H1 (cell line): ENCODE measurements around the gene B3GAT1. TPM values are rescaled to one million over a fixed set of nuclear protein-coding genes. Genes with fewer than 3 reads are reported as not detected.

Experiments used
- CTCF ChIA-PET: fragments of 300-600 bp; sonication (Branson Sonifier 250); formaldehyde crosslinking; loops from one replicate; lab custom pipeline; 2021; ENCODE audit not compliant: partially characterized antibody; lab: Charles Lee
- POLR2A ChIA-PET: fragments of 300-600 bp; sonication (Branson Sonifier 250); formaldehyde crosslinking; loops from one replicate; lab custom pipeline; 2021; ENCODE audit warnings: inconsistent platforms; ENCODE audit not compliant: partially characterized antibody; lab: Charles Lee
- DNase-seq, 2 experiments: peaks; one replicate each; pipeline versions ENCODE4 v3.0.0 to v3.0.0-alpha.2; 2010 to 2022; ENCODE audit warnings: low spot score in 2 of 2, low read depth in 1 of 2, mixed read lengths in 1 of 2
- FAIRE-seq: peaks from 2 replicates; lab custom pipeline; 2011; peaks lifted over from hg19 to GRCh38; lab: Jason Lieb, UNC
- H2AFZ ChIP-seq: 2 replicates; pipeline ENCODE4 v1.8.1; 2012; ENCODE audit warnings: low read length, inconsistent platforms
- H2AK5ac ChIP-seq: 2 replicates; pipeline ENCODE4 v1.6.1; 2013; ENCODE audit warnings: low read depth, low read length
- H2BK120ac ChIP-seq: replicated peaks from 2 replicates; pipeline ENCODE3; 2013; ENCODE audit warnings: low read depth, low read length, inconsistent platforms
- H2BK12ac ChIP-seq: 2 replicates; pipeline ENCODE4 v1.6.1; 2013; ENCODE audit warnings: low read depth, low read length
- H2BK15ac ChIP-seq: 2 replicates; pipeline ENCODE4 v1.6.1; 2013; ENCODE audit warnings: low read length
- H2BK20ac ChIP-seq: 2 replicates; pipeline ENCODE4 v1.6.1; 2013; ENCODE audit warnings: low read length
- H2BK5ac ChIP-seq: 2 replicates; pipeline ENCODE4 v1.6.1; 2013; ENCODE audit warnings: low read depth, low read length
- H3K14ac ChIP-seq: 2 replicates; pipeline ENCODE4 v1.6.1; 2013; ENCODE audit warnings: inconsistent platforms; ENCODE audit not compliant: insufficient read length
- H3K18ac ChIP-seq: 2 replicates; pipeline ENCODE4 v1.6.1; 2013; ENCODE audit warnings: low read length; ENCODE audit errors: extremely low read depth
- H3K23ac ChIP-seq: 2 replicates; pipeline ENCODE4 v1.6.1; 2013; ENCODE audit warnings: inconsistent platforms; ENCODE audit not compliant: insufficient read length
- H3K23me2 ChIP-seq: 2 replicates; pipeline ENCODE4 v1.6.1; 2013; ENCODE audit warnings: low read depth, low read length
- H3K27ac ChIP-seq: 2 replicates; pipeline ENCODE4 v1.6.1; 2011; ENCODE audit warnings: low read depth, low read length, inconsistent platforms
- H3K27me3 ChIP-seq, 4 experiments: replicated peaks in 1 of 4; 1 replicate in 1 of 4; 2 replicates in 3 of 4; pipeline versions ENCODE4 v1.6.1 to v1.8.1; 2011 to 2013; ENCODE audit warnings: low read length in 3 of 4, mild to moderate bottlenecking in 3 of 4, inconsistent platforms in 2 of 4, mixed read lengths in 2 of 4, moderate library complexity in 1 of 4; ENCODE audit not compliant: control insufficient read depth in 3 of 4, insufficient read depth in 3 of 4; ENCODE audit errors: extremely low read depth in 1 of 4
- H3K36me3 ChIP-seq, 4 experiments: 2 replicates each; pipeline versions ENCODE4 v1.6.1 to v1.8.1; 2011 to 2013; ENCODE audit warnings: mild to moderate bottlenecking in 4 of 4, low read length in 3 of 4, moderate library complexity in 2 of 4, control low read depth in 1 of 4, inconsistent platforms in 1 of 4; ENCODE audit not compliant: insufficient read depth in 4 of 4, control insufficient read depth in 2 of 4
- H3K4ac ChIP-seq: replicated peaks from 2 replicates; pipeline ENCODE3; 2013; ENCODE audit warnings: low read length, low read depth, mixed read lengths, inconsistent platforms; ENCODE audit not compliant: insufficient read length
- H3K4me1 ChIP-seq, 4 experiments: replicated peaks in 1 of 4; 1 replicate in 1 of 4; 2 replicates in 3 of 4; pipeline versions ENCODE4 v1.6.1 to v1.8.1; 2011 to 2013; ENCODE audit warnings: low read length in 3 of 4, inconsistent platforms in 2 of 4, mixed read lengths in 1 of 4; ENCODE audit not compliant: insufficient read depth in 4 of 4, control insufficient read depth in 3 of 4
- H3K4me2 ChIP-seq, 2 experiments: 2 replicates each; pipeline versions ENCODE4 v1.6.1 to v1.8.1; 2011 to 2013; ENCODE audit warnings: low read depth in 2 of 2, low read length in 2 of 2, control low read depth in 1 of 2, inconsistent platforms in 1 of 2, mild to moderate bottlenecking in 1 of 2; ENCODE audit not compliant: insufficient read depth in 1 of 2
- H3K4me3 ChIP-seq, 4 experiments: fragments of 200-600, 300-600 bp in 1 of 4; sonication (generic), shearing (Covaris generic), sonication (Bioruptor Twin) in 1 of 4; 2 replicates each; pipeline versions ENCODE4 v1.5.1 to v1.8.1; 2011 to 2016; ENCODE audit warnings: low read length in 4 of 4, low read depth in 3 of 4, control low read depth in 2 of 4, inconsistent platforms in 2 of 4, mild to moderate bottlenecking in 2 of 4, mixed read lengths in 1 of 4, moderate library complexity in 1 of 4; ENCODE audit not compliant: insufficient read depth in 2 of 4; ENCODE audit errors: extremely low read depth in 1 of 4
- H3K56ac ChIP-seq: replicated peaks from 2 replicates; pipeline ENCODE3; 2013; ENCODE audit warnings: low read depth, mild to moderate bottlenecking, mixed read lengths, low read length, inconsistent platforms; ENCODE audit not compliant: insufficient read length
- H3K79me1 ChIP-seq: 2 replicates; pipeline ENCODE4 v1.6.1; 2013; ENCODE audit warnings: low read depth, low read length, control low read depth
- H3K79me2 ChIP-seq, 2 experiments: 2 replicates each; pipeline versions ENCODE4 v1.6.1 to v1.8.1; 2012 to 2013; ENCODE audit warnings: low read length in 2 of 2, mild to moderate bottlenecking in 2 of 2, inconsistent platforms in 1 of 2; ENCODE audit not compliant: insufficient read depth in 2 of 2, control insufficient read depth in 1 of 2
- H3K9ac ChIP-seq, 4 experiments: replicated peaks in 1 of 4; 1 replicate in 1 of 4; 2 replicates in 3 of 4; pipeline versions ENCODE4 v1.6.1 to v1.8.1; 2011 to 2013; ENCODE audit warnings: low read depth in 3 of 4, low read length in 3 of 4, control low read depth in 2 of 4, mild to moderate bottlenecking in 2 of 4, moderate library complexity in 2 of 4, inconsistent platforms in 1 of 4; ENCODE audit errors: extremely low read depth in 1 of 4
- H3K9me3 ChIP-seq, 2 experiments: 2 replicates each; pipeline versions ENCODE4 v1.6.1 to v1.8.1; 2012 to 2013; ENCODE audit warnings: mild to moderate bottlenecking in 2 of 2, moderate library complexity in 2 of 2, control low read depth in 1 of 2, inconsistent platforms in 1 of 2, low read depth in 1 of 2, low read length in 1 of 2, mixed read lengths in 1 of 2; ENCODE audit not compliant: insufficient read depth in 2 of 2
- H4K20me1 ChIP-seq, 2 experiments: replicated peaks in 1 of 2; 2 replicates each; pipeline versions ENCODE3 to v1.8.1; 2011 to 2013; ENCODE audit warnings: inconsistent platforms in 2 of 2, low read length in 2 of 2, mild to moderate bottlenecking in 1 of 2; ENCODE audit not compliant: insufficient read depth in 2 of 2, control insufficient read depth in 1 of 2
- H4K5ac ChIP-seq: 2 replicates; pipeline ENCODE4 v1.6.1; 2013; ENCODE audit warnings: low read length, low read depth, mixed read lengths, inconsistent platforms; ENCODE audit not compliant: insufficient read length
- H4K8ac ChIP-seq: 2 replicates; pipeline ENCODE4 v1.8.0; 2013; ENCODE audit warnings: mild to moderate bottlenecking, moderate library complexity, low read length, inconsistent platforms; ENCODE audit not compliant: insufficient read depth; ENCODE audit errors: extremely low read depth
- H4K91ac ChIP-seq: replicated peaks from 2 replicates; pipeline ENCODE3; 2013; ENCODE audit warnings: low read length, mixed read lengths, inconsistent platforms; ENCODE audit not compliant: insufficient read length
- CBX8 ChIP-seq: fragments of 300-800, 300-1000 bp; sonication (generic); IDR thresholded peaks from 2 replicates; pipeline ENCODE4 v1.7.1; 2016; ENCODE audit warnings: low read depth, low read length, borderline replicate concordance
- KDM4A ChIP-seq: IDR thresholded peaks from one replicate; pipeline ENCODE4 v1.7.1; 2012; ENCODE audit warnings: low read depth, mild to moderate bottlenecking, moderate library complexity, low read length, inconsistent platforms; ENCODE audit not compliant: severe bottlenecking
- RFX5 ChIP-seq: IDR thresholded peaks from 2 replicates; pipeline ENCODE4 v1.6.1; 2011; ENCODE audit warnings: low read depth, low read length, improper control_type of control experiment, borderline replicate concordance
- SAP30 ChIP-seq: fragments of 300-600 bp; sonication (generic); IDR thresholded peaks from 2 replicates; pipeline ENCODE4 v1.7.1; 2012; ENCODE audit warnings: low read length, moderate library complexity, mild to moderate bottlenecking, inconsistent platforms; ENCODE audit not compliant: insufficient read depth, insufficient replicate concordance
- SIN3A ChIP-seq, 2 experiments: IDR thresholded peaks in 1 of 2; conservative IDR thresholded peaks in 1 of 2; 2 replicates each; pipeline ENCODE4 v1.6.1; 2011 to 2012; ENCODE audit warnings: low read length in 2 of 2, improper control_type of control experiment in 1 of 2, low read depth in 1 of 2, mild to moderate bottlenecking in 1 of 2
- SIX5 ChIP-seq: IDR thresholded peaks from 2 replicates; pipeline ENCODE4 v1.6.1; 2011; ENCODE audit warnings: mild to moderate bottlenecking, low read depth, low read length
- WGBS, 2 experiments: shearing (Covaris generic) in 1 of 2; methylation state at CpG; one replicate each; pipeline versions ENCODE4 v1.1.6 to v1.1.7; 2013 to 2015; ENCODE audit warnings: low lambda C conversion rate in 2 of 2, mixed read lengths in 2 of 2, inconsistent platforms in 1 of 2, low coverage in 1 of 2, missing lambda C conversion rate in 1 of 2; ENCODE audit not compliant: insufficient replicate concordance in 2 of 2, insufficient coverage in 1 of 2, insufficient read length in 1 of 2; ENCODE audit errors: extremely low coverage in 1 of 2, missing lambda C conversion rate in 1 of 2; 5-methylcytosine and 5-hydroxymethylcytosine counted together
- polyA plus RNA-seq, 7 experiments: library from polyadenylated mRNA; depleted of rRNA in 3 of 7; stranded (reverse) in 5 of 7; unstranded in 2 of 7; fragments of >200 nt in 5 of 7; fragments of 200-250 nt in 2 of 7; gene quantifications; 1 replicate in 5 of 7; 2 replicates in 1 of 7; 4 replicates in 1 of 7; pipeline versions ENCODE4 v1.2.1 to v1.2.3, GENCODE V29; 2011 to 2013; ENCODE audit warnings: missing spikeins in 2 of 7, mixed read lengths in 2 of 7
- total RNA-seq: library from RNA; stranded (reverse); fragmentation: NEBNext Ultra II Directional; extraction: Animal tissue kit (Norgen Biotek cat#: 25700); gene quantifications from 2 replicates; pipeline ENCODE4 v1.2.1, GENCODE V29; 2021
- TF ChIP-seq, protein P1 (sequence below): IDR thresholded peaks from 2 replicates; pipeline ENCODE4 v1.6.1; 2012; ENCODE audit warnings: low read length, inconsistent platforms
- TF ChIP-seq, protein P2 (sequence below): IDR thresholded peaks from 2 replicates; pipeline ENCODE4 v1.6.1; 2011; ENCODE audit warnings: low read length, improper control_type of control experiment

The B3GAT1 gene
- total and polyA plus RNA-seq, 2 of the 8 experiments (the other 6 are each of a cell fraction or from before 2014, with no cell fraction given), result 19.7 to 32.4 TPM

DNA sequence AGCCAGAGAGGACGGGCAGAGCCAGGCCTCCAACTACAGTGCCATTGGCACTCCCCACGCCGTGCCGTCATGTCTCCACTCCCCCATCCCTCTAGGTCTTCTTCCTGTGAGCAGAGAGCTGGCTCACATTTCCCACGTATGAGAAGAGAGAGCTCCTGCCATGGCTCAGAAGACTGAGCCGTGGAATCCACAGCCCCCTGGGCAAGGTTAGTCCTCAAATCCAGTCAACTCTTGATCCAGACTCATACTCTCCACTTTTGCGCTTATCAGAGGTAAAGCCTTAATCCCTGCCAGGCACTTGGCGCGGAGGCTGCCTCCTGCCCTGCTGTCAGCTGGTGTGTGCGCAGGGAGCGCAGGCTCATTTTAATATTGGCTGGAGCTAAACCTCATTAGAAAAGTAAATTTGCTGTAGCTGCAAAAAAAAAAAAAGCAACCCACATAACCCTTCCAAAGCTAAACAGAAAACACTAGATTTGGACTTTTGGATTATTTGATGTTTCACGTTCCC, 4.7 kb downstream of the B3GAT1 start:
- Histone ChIP-seq H2BK5ac (no peak overlapping the region), H3K9me3 (no peaks in the 10 kb centered on the region), H3K79me2 (peaks cover 5 to 52% of the 10 kb centered on the region in 2 experiments; a peak in 2 of 4 replicates), H3K4ac (no peak overlapping the region), H3K14ac (no peak overlapping the region), H2BK120ac (no peak overlapping the region), H3K79me1 (peaks cover 18% of the 10 kb centered on the region), H3K4me2 (no peak overlapping the region), H3K9ac (no peak overlapping the region), H3K56ac (no peak overlapping the region), H3K36me3 (no peaks in the 10 kb centered on the region; a peak in 1 of 8 replicates), H4K5ac (no peak overlapping the region), H4K91ac (no peak overlapping the region), H3K4me3 (no peak overlapping the region), H2BK12ac (no peak overlapping the region), H3K27me3 (peaks cover 0 to 3% (median 1%) of the 10 kb centered on the region in 4 experiments; a peak in 2 of 7 replicates), H2AK5ac (no peak overlapping the region), H3K4me1 (peaks cover 4 to 16% (median 11%) of the 10 kb centered on the region in 4 experiments; a peak in 6 of 7 replicates), H3K27ac (no peak overlapping the region), H4K20me1 (peaks cover 18 to 20% of the 10 kb centered on the region in 2 experiments), H3K23me2 (peaks cover 6% of the 10 kb centered on the region; the same call in 1 of the 2 replicates), H2BK15ac (no peak overlapping the region), H3K23ac (no peak overlapping the region), H3K18ac (no peak overlapping the region), H2BK20ac (no peak overlapping the region), H4K8ac (no peak overlapping the region), H2AFZ (no peak overlapping the region)
- DNase-seq (no peak), FAIRE-seq (no peak)
- TF ChIP-seq, protein P1, sequence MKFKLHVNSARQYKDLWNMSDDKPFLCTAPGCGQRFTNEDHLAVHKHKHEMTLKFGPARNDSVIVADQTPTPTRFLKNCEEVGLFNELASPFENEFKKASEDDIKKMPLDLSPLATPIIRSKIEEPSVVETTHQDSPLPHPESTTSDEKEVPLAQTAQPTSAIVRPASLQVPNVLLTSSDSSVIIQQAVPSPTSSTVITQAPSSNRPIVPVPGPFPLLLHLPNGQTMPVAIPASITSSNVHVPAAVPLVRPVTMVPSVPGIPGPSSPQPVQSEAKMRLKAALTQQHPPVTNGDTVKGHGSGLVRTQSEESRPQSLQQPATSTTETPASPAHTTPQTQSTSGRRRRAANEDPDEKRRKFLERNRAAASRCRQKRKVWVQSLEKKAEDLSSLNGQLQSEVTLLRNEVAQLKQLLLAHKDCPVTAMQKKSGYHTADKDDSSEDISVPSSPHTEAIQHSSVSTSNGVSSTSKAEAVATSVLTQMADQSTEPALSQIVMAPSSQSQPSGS, result no peak
- TF ChIP-seq KDM4A, result no peak
- TF ChIP-seq, protein P2, sequence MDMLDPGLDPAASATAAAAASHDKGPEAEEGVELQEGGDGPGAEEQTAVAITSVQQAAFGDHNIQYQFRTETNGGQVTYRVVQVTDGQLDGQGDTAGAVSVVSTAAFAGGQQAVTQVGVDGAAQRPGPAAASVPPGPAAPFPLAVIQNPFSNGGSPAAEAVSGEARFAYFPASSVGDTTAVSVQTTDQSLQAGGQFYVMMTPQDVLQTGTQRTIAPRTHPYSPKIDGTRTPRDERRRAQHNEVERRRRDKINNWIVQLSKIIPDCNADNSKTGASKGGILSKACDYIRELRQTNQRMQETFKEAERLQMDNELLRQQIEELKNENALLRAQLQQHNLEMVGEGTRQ, result no peak
- no peak for TF ChIP-seq CBX8
- TF ChIP-seq RFX5, result no peak
- TF ChIP-seq SIN3A (conservative IDR thresholded peaks at IDR 0.05 in 1 of 2, IDR thresholded peaks at IDR 0.05 in 1 of 2; ENCODE audit: low read depth in 1 of 2, low read length in 2 of 2), result no peak
- TF ChIP-seq SIX5, result no peak
- no peak for TF ChIP-seq SAP30
- WGBS, 2 experiments, result 81% methylated on average over 12 of the region's 12 CpGs; no CpG with 5 or more reads in 1 of the 2 experiments
- ChIA-PET POLR2A (interaction anchor here (1.0 kb wide), 1 partner anchor 18 kb away, joined by 3 read pairs; no protein-coding TSS in a partner anchor), CTCF (interaction anchor here (0.6 to 2.3 kb wide), 4 partner anchors 11 to 145 kb away, joined by 3 to 14 read pairs (median 4); no protein-coding TSS in a partner anchor)
